Muscle of arm (tissue), 14 donors: Measurements from ENCODE around the gene CHRNA7. TPM values are rescaled to one million over a fixed set of nuclear protein-coding genes. Genes with fewer than 3 reads are reported as not detected.

Experiments used
- DNase-seq: peaks from one replicate; pipeline ENCODE4 v3.0.0-alpha.2; 2013
- long read RNA-seq, 11 donors: transcript quantifications; one replicate each; lab custom pipeline, GENCODE V29; 2026
- polyA plus RNA-seq, 12 donors: library from polyadenylated mRNA; unstranded; fragments of 120-200 nt; gene quantifications; one replicate each; pipeline ENCODE4 v1.2.1, GENCODE V29; 2013; ENCODE audit not compliant: insufficient read length in 12 of 12

CHRNA7 gene
- 1 to 10 TPM in 11 of 12 donors, not detected in 1; 1.1 to 5.9 (median 2.7) TPM for polyA plus RNA-seq
- long read RNA-seq, donor 1, full-length matches to known transcripts, result 28 of 28 reads
- long read RNA-seq, donor 1, partial matches to known transcripts, result 0 of 28 reads
- long read RNA-seq, donor 1, other reads (novel, unspliced or antisense), result 0 of 28 reads
- long read RNA-seq, donor 2, full-length matches to known transcripts, result 7 of 7 reads
- long read RNA-seq, donor 2, partial matches to known transcripts, result 0 of 7 reads
- long read RNA-seq, donor 2, other reads (novel, unspliced or antisense), result 0 of 7 reads
- long read RNA-seq, donor 3, full-length matches to known transcripts, result 1 of 1 reads
- long read RNA-seq, donor 3, partial matches to known transcripts, result 0 of 1 reads
- long read RNA-seq, donor 3, other reads (novel, unspliced or antisense), result 0 of 1 reads
- long read RNA-seq, donor 4, full-length matches to known transcripts, result 3 of 3 reads
- long read RNA-seq, donor 4, partial matches to known transcripts, result 0 of 3 reads
- long read RNA-seq, donor 4, other reads (novel, unspliced or antisense), result 0 of 3 reads
- long read RNA-seq, donor 5, result 0 reads
- long read RNA-seq, donor 6, full-length matches to known transcripts, result 3 of 3 reads
- long read RNA-seq, donor 6, partial matches to known transcripts, result 0 of 3 reads
- long read RNA-seq, donor 6, other reads (novel, unspliced or antisense), result 0 of 3 reads
- long read RNA-seq, donor 7, full-length matches to known transcripts, result 3 of 3 reads
- long read RNA-seq, donor 7, partial matches to known transcripts, result 0 of 3 reads
- long read RNA-seq, donor 7, other reads (novel, unspliced or antisense), result 0 of 3 reads
- long read RNA-seq, donor 8, full-length matches to known transcripts, result 3 of 3 reads
- long read RNA-seq, donor 8, partial matches to known transcripts, result 0 of 3 reads
- long read RNA-seq, donor 8, other reads (novel, unspliced or antisense), result 0 of 3 reads
- long read RNA-seq, donor 9, result 0 reads
- long read RNA-seq, donor 10, full-length matches to known transcripts, result 2 of 2 reads
- long read RNA-seq, donor 10, partial matches to known transcripts, result 0 of 2 reads
- long read RNA-seq, donor 10, other reads (novel, unspliced or antisense), result 0 of 2 reads
- long read RNA-seq, donor 11, partial matches to known transcripts, result 0 of 1 reads
- long read RNA-seq, donor 11, other reads (novel, unspliced or antisense), result 0 of 1 reads

GRCh38 chr15:32029862-32030781 is at the start of gene CHRNA7:
CHRNA7 (plus strand) TSS chr15:32030515; CDS start chr15:32030595, 80 bp downstream.
- peak; percentile 29 for DNase-seq

DNA sequence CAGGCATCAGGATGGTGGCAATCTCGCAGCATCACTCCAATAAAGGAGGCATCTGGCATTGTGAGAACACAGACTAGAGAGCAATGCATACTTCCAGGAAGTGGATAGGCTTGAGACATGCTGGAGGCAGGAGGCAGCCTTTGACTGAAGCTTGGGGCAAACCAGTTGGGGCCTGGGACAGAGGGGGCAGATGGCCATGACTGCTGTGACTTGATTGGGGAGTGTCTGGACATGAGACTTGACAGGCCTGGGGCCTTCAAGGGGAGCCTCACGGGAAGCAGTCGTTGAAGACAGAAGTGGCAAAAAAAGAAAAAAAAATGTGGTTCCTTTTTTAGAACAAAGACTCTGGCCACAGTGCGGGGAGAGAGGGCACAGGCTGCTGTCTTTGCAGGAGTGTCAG is 44.7 kb upstream of the CHRNA7 start:
- DNase-seq, result no peak

DNA sequence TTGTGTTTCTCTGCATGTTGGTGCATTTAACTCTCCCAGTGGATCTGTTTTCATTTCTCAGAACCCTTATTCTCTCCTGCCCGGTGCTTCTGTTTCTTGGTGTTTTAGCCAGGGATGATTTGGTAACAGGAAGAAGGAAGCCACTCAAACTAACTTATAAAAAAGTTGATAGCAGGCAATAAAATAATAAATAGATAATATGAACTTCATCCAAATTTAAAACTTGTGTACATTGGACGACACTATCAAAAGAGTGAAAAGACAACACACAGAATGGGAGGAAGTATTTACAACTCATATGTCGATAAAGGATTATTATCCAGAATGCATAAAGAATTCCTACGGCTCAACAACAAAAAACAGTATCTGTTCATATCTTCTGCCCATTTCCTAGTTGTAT is 37.3 kb upstream of the CHRNA7 start:
- no peak for DNase-seq

GRCh38 chr15:31997711-31998110 is 32.6 kb upstream of the CHRNA7 start:
- DNase-seq, result no peak

DNA sequence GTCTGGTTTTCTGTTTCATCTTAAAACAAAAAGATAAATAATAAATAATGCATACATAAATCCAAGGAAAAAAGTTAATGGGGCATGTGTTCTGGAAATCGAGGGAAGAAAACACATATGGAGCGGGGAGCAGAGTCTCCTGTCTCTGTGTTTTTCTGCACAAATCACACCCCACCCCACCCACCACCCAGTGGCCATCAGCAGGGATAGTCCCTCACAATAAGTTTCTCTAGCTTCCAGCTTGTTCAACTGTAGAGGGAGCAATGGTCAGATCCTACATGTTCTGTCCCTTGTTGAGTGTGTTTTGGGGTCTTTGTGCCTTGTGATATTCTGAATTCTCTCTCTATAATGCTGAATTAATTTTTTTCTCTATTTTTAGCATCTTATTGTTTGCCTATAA is 26.8 kb upstream of the CHRNA7 start:
- DNase-seq, result no peak

DNA sequence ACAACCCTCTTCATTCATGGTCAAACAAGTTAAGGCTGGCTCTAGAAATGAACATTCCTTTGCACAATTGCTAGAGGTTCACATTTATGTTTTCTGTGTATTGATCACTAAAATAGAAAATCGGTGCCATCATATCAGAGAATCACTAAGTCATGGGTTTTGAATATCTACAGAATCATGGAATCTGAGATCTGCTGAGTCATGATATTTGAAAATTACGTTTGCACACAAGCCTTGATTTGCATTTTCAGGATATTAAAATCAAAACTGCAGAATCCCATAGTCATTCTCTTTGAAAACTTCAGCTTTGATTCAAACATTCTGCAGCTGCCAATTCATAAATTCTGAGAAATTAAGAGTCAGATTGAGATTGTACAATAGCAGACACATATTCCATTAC is 26.1 kb upstream of the CHRNA7 start:
- no peak for DNase-seq

DNA sequence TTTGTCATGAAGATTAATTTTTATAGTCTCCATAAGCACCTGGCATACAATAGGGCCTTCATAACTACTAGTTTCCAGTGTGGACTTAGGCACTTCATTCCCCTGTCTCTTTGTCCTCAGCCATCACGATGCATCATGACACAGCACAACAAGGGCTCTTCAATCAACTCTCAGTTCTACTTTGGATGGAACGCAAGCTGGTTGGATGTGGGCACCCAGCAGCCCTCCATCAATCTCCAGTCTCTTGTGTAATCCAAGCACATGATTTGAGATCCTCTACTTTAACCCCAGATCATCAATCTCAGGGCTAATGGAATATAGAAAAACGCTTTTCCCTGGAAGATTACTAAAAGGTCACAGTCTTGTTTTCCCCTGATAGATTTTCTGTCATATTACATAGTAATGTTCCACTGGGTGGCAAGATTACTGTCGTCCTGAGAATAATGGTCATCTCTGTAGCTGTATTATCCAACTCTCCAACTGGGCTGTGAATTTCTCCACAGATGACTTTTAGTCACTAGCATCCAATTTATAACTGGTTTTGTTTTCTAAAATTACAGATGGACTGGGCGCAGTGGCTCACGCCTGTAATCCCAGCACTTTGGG is 22.9 kb upstream of the CHRNA7 start:
- no peak for DNase-seq

DNA sequence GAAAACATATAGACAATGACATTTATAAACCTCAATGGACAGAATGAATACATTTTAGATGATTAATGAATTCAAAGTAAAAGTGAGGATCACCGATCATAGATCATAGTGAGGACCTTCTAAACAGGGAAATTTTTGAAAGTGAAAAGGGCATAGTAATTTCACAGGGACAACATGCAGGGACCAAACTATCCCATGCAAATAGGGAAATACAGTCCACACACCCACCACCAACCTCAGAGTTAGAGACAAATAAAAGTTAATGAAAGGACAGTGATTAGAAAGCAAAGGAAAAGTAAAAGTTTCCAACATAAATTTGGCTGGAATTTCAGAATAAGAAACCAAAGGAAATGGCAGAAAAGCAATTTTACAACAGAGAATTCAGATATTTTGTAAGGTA is 15.4 kb upstream of the CHRNA7 start:
- DNase-seq, result no peak

DNA sequence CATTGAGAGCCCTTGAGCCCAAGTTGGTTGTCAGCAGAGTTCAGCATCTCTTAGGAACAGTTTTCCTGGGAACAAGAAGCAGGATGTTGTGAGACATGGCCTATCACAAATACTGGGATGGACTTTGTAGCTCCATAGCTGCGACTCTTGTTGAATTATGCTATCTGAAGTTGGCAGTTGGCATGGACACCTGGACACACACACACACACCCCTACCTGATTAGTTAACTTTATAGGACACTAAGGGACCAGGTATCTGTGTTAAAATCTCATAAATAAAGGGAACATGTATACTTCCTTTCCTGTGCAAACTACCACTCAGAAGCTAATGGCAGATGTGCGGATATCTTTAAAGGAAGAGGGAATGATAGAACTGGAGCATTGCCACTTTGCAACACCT is 10.2 kb upstream of the CHRNA7 start:
- DNase-seq, result no peak

- no peak for DNase-seq
Observed at GRCh38 chr15:32028921-32029320, 1.4 kb upstream of the CHRNA7 start.

DNA sequence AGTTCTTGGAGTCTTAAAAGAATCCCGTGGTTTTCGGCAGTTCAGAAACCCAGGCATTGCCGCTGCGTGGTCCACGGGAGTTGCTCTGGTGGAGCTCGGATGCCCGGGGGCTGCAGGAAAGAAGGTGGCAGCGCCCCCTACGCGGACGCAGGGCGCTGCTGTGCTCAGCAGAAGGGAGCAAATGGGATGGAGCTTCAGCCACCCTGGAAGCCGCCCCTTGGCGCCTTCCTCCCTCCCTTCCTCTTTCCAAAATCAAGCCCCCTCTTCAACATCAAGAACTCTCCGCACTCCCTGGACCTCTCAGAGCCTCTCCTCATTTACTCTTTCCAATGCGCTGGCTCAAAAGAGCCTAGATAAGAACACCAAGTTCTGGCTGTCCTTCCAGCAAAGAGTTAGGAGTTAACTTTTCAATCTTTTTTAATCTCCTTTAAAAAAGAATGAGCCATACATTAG is 880 bp upstream of the CHRNA7 start:
- peak; percentile 12 for DNase-seq

DNA sequence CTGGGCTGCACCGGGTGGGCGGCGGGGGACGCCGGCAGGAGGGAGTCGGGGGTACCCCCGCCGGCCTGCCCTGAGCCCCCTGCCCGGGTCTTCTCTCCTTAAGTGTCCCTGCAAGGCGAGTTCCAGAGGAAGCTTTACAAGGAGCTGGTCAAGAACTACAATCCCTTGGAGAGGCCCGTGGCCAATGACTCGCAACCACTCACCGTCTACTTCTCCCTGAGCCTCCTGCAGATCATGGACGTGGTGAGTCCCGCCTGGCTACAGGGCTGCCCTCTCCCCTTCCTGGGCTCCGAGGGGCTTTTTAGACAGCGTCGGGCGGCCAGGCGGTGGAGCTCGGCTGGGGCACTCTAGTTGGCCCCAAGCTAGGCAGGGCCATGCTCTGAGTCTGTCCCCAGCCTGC is 480 bp downstream of the CHRNA7 start:
- no peak for DNase-seq

DNA sequence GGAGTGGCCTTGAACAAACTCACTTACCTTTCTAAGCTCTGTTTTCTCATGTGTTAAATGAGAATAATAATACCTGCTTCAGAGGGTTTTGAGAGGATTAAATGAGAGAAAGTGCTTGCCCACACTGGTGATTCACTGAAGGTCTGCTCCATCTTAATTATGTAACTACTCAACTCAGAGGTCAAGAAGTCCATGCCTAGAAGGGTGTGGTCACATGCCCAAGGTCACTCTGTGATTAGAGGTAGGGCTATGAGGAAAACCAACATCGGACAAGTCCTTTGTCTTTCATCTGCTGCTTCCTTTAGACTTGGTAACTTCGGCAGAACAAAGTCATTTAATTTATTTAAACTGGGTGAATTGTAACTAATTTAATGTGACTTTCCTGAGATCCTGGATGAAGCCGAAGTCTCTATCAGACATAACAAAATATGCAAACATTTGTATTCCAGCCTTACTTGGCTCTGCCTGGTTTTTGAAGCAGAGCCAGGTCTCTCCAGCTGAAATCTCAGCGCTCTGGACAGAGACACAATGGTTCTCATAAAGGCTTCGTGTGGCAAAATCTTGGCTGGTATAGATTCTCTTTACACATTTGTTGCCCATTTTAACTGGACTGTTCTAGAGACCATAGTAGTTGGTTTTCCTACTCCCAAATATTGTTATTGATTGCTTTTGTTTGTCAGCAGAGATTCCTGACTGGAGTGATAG is 3.0 kb downstream of the CHRNA7 start:
- no peak for DNase-seq

- no peak for DNase-seq
Observed at GRCh38 chr15:32034106-32034505, 3.8 kb downstream of the CHRNA7 start.

- DNase-seq, result no peak
Observed at GRCh38 chr15:32035285-32035684, 5.0 kb downstream of the CHRNA7 start.

- DNase-seq, result no peak
Observed at GRCh38 chr15:32036971-32037370, 6.7 kb downstream of the CHRNA7 start.

DNA sequence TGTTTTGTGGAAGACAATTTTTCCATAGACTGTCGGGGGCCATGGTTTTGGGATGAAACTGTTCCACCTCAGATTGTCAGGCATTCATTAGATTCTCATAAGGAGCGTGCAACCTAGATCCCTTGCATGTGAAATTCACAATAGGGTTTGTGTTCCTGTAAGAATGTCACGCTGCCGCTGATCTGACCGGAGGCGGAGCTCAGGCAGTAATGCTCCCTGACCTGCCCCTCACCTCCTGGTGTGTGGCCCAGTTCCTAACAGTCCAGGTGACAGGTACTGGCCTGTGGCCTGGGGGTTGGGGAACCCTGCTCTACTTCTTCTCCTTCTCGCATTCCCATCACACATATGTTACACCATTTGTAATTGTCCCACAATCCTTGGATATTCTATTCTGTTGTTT is 11.0 kb downstream of the CHRNA7 start:
- DNase-seq, result no peak

GRCh38 chr15:32042269-32042972 is 12.1 kb downstream of the CHRNA7 start:
- DNase-seq, result no peak

DNA sequence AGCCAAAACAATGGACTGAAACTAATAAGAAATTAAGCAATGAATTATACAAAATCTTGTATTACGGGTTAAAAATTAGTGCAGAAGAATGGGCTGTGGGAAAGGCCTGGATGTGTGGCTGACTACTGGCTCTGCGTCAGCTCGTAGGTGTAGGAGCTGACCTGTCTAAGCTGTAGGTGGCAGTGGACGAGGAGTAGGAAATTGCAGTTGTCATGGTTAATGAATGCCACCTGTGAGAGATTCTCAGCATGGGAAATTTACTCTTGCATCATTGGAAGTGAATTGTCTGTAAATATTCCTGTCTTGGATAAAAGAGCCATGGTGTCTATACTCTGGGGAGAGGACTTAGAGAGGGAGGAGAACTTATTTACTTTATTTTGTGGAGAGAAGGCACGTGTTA is 23.4 kb downstream of the CHRNA7 start:
- DNase-seq, result no peak
